Stimulated activated CD8-positive, alpha-beta memory T cell treated with anti-CD3 and anti-CD28 coated beads, Interleukin-4, amount 100 ng/mL, for 4 hours (primary cell): ENCODE results near the gene SLC6A4.
"Not testable (repeated sequence)": the region's sequence is repeated elsewhere in the genome, so short reads cannot be mapped to it uniquely, and the experiment has no call there.

ENCODE experiments used
- DNase-seq, 2 donors: peaks; one replicate each; pipeline ENCODE4 v3.0.0-alpha.2; 2020; ENCODE audit warnings: low read depth in 2 of 2, low spot score in 1 of 2

SLC6A4 gene

DNA sequence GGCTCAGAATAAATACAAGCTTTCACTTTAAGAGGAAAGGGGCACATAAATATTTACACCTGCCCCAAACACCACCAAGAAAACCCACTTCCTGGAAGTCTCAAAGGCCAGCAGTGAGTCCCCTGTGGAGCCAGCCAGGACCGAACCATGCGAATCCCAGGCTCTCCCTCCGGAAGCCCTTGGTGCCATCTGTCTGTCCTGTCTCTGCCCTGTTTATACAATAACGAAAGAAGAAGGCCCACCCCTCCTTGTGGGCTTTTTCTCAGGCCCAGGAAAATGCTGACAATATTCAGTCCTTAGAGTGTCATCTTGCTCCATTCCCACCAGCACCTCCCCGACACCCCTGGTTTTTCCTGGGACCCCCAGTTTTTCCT is 3.6 kb upstream of the SLC6A4 start:
- no peak for DNase-seq

DNA sequence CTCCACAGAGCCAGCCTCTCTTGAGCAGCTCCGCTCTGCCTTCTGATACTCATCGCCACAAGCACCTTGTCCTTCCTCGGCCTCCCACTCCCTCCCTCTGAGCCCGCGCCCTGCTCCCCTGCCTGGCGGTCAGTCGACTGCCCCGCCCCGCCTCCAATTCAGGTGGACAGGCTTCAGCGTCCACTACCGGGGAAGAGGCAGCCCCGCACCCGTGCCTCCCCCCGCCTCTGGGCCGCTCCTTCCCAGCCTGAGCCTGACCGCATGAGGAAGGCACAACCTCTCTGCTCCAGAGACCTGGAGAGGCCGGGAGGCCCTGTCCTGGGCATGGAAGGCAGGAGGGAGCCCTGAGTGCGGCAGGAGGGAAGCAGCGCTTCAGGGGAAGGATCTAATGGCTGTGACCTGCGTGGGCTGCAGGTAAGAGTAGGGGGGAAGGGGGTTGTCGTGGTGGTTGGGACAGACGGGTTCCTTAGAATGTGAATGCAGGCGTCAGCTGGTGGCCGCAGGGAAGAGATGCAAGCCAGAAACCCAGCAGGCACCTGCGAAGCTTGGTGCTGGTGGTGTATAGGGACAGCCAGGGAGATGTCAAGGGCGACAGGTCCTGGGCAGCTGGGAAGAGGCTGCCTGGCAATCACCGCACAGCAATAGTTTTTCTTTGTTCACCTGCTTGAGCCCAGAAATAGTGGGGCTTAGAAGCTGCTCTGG is 3.0 kb upstream of the SLC6A4 start:
- DNase-seq = no peak

DNA sequence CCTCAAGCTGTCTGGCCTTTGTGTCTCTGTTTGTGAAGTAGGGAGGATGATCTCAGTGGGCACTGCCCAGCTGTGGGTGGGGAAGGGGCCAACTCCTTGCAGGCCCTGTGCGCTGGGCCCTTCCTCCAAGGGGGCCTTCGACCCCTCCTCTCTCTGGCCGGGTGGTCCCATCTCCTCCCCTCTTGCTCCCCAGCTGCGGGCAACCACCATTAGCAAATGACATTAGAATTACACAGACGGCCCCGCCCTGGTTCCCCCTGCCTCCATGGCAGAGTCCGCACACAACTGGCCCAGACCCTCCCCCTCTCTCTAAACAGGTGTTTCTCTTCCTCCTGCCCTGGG is 2.5 kb upstream of the SLC6A4 start:
- no peak for DNase-seq

DNA sequence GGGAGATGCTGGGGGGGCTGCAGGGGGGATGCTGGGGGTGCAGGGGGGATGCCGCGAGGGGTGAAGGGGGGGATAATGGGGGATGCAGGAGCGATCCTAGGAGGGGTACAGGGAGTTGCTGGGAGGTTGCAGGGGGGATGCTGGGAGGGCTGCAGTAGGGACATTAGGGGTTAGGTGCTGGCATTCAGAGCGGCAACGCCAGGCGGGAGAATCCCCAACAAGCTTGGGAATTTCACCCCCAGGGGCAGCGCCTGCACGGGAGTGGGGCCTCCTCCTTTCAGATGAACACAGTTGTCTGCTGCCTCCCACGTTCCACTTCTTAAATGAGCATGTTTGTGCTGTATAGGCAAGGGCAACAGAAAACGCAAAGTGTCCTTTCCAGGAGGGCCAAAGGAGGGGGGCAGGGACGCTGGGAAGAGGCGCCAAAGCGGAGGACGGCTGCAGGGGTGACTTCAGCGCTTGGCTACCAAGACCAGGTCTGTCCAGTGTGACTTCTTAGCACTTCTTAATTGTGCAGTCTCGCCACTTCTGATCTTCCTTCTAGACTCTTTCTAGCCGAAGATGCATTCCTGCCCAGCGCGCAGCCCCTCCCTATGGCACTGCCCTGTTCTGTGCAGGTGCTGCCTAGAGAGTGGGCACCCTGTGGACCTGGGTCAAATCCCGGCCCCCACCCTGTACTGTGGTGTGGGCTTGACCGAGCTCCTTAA is 2.0 kb upstream of the SLC6A4 start:
- no peak for DNase-seq

DNA sequence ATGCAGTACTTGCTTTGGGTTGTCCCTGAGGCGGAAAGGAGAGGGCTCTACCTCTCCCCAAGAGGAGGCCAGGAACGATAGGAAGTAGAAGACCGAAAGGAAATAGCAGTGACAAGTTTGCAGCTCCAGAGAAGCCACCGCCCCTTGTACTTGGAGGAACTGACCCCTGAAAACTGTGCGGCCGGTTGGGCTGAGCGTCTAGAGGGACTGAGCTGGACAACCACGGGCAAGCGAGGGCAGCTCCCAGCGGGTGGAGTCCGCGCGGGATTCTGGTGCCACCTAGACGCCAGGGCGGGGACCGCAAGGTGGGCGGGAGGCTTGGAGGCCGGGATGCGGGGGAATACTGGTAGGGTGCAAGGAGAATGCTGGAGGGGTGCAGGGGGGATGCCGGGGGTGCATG is 1.3 kb upstream of the SLC6A4 start:
- DNase-seq = no peak

DNA sequence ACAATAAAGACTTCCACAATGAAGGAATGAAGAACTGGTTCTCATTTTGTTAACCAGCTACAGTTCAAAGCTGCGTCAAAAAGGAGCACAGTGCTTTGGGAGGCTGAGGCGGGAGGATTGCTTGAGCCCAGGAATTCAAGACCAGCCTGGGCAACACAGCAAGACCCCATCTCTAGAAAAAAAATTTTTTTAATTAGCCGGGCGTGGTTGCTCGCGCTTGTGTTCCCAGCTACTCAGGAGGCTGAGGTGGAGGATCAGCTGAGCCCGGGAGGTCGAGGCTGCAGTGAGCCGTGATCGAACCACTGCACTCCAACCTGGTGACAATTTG is 764 bp upstream of the SLC6A4 start:
- no peak for DNase-seq

DNA sequence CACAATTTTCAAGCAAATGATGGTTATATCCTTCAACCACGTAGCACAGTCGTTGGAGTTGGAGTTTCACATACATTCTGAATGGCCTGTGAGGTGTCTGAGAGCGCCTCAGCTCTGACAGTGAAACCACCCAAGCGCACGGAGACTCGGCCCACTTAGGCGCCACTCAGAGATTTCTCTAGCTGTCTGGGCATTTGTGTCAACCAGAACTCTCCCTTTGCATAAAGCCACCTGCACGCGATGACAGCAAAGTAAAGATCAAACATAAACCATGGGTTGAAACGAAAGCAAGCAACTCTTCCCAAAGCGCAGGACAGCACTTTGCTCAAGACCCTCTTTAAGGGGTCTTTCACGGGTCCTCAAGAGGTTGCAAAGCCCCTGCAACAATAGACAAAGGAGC is 533 bp downstream of the SLC6A4 start:
- no peak for DNase-seq

DNA sequence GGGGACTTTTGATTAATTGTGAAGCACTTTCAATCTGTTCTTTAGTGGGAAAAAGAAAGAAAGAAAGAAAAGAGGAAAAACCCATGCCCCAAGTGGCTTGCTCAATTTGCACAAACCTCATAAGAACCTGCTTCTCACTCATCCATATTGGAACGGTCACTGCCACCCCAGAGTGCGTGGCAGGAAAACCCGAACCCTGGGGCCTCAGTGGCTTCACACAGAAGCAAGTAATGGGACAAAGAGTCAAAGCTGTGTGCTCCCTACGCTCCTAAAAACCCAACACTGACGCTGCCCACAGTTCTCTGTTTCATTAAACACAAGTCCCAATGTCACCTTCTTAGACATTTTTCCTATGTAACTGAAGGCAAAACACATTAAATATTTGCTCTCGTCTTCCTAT is 1.2 kb downstream of the SLC6A4 start:
- DNase-seq = no peak

DNA sequence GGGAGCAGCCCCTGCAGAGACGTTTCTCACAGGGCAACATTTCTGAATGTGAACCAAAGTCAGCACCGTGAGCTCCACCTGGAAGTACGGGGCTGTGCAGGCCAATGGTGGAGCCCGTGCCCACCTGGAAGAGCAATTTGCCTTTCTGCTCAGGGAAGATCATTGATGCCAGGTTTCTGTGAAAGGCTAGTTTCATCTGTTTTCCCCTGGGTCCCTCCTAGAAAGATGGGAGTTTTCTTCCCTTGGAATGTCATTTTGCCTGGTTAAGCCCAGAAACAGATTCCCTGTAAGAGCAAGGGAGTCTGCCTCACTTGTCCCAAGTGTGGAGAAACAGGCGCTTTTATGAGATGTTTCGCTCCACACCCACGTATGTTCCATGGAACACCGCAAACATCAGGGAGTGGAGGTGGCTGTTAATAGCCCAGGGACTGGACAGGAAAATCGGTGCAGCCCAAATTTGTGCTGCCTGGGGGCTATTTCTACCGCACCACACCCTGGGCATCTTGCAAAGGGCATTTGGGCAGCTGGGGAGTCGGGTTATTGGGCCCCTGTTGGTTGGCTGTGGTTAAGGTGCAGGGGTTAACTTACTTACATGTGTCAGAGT is 2.6 kb downstream of the SLC6A4 start:
- DNase-seq = no peak

DNA sequence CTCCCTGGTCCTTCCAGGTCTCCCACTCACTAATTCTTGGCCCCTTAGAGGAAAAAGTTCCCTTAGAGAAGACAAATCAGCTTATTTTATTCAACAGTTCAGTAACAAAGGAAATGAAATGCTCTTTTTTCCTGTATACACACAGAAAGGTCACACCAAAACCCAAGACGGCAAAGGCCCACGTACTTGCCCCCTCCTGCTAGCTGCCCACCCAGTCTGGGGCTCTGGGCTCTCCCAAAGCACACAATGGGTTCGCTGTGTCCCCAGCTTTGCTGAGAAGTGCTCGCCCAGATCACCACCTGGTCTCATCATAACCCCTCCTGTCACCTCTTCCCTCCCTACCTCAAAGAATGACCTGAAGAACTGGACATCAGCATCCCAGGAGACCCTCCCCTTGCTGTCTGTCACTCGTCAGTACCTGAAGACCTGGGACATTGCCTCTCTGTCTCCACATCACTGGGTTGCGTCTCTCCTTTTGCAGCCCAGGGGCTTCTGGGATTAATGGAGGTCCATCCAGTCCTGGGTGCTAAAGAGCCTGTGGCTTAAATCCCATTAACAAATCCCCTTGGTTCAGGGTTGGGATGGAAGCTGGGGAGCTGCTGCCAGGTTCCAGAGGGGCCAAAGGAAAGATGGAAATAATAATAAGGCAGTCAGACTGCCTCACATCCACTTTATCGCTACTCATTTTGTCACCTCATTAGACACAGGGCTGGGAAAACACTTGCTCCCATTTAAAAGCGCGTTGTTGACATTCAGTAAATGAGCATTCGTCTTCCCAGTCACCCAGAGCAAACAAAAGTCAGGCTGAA is 3.3 kb downstream of the SLC6A4 start:
- DNase-seq = no peak

DNA sequence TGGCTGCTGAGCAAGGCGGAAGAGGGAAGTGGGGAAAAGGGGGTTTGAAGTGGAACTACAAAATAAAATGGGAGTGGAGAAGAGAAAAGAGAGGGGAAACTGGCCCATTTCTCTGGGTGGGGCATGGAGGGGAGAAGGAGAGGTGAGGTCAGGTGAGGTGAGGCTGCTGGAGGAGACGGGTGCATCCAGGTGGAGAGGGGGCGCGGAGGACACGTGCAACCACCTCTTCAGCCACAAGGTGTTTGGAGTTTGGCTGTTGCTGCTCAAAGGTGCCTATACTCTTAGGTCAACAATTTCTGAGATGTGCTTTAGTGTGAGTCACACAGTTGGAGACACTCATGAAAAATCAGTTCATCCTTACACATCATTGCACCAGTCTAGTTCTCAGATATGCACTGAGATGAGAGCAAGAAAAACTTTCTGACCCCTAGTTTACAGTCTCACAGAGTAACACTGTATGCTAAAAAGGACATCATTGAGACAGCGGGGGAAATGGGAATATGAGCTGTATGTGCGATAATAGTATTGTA is 4.8 kb downstream of the SLC6A4 start:
- DNase-seq = no peak

DNA sequence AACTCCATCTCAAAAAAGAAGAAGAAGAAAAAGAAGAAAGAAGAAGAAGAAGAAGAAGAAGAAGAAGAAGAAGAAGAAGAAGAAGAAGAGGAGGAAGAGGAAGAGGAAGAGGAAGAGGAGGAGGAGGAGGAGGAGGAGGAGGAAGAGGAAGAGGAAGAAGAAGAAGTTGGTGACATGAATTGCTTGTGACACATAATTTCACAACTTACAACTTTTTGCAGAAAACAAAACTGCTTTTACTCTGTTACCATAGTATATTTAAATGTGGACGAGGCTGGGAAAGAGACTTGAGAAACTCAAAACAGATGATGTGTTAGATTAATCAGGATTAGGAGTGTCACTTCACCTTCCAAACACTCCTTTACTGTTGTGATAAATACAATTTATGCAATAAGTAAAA is 5.5 kb downstream of the SLC6A4 start:
- DNase-seq = not testable (repeated sequence)

DNA sequence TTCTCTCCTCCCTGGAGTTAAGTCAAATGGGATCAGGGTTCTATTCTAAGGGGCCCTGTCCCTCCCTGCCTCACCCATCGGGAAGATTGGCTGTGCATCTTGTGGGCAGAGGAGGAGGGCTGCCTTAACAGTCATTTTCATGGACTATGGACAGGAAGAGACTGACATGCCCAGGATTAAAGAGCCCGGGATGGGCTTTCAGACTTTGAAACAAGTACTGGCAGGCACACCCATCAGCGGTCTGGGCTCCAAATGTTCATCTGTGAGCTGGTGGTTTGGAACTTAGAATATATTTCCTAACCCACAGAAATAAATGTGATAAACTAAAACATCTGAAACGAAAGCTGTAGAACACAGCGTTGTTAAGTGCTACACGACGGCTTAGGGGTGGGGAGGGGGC is 6.5 kb downstream of the SLC6A4 start:
- no peak for DNase-seq

DNA sequence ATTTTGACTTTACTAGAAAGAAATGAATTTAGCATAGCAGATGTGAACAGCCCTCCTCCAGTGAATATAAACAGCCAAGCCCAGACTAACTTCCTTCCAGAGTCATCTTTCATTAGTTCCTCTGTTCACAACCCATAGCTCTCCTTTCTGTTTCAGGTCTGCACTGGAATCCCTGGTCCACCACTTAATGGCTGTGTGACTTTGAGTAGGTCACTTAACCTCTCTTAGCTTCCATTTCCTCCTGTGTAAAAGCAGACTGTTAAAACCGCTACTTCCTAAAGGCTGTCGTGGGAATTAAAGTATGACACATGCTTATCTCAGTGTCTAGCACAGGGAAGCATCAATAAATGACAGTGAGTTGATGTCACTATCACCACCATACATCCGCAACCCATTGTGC is 7.5 kb downstream of the SLC6A4 start:
- no peak for DNase-seq

DNA sequence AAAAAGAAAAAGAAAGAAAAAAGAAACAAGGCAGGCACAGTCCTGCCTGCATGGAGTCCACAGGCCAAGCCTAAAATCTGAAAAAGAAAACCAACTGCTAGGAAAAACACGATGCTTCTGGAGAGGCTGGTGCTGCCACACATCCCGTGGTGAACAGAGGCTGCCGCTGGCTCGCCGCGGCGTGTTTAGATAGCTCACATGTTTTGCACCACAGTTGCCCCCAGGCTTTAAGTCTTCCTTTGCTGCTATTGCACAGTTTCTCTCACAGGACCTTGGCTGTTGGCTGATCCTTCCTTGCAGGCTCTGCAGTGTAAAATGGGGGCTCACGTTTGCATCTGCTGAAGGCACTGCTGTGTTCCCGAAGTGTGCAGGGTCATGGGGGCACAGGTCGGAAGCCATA is 8.6 kb downstream of the SLC6A4 start:
- no peak for DNase-seq

DNA sequence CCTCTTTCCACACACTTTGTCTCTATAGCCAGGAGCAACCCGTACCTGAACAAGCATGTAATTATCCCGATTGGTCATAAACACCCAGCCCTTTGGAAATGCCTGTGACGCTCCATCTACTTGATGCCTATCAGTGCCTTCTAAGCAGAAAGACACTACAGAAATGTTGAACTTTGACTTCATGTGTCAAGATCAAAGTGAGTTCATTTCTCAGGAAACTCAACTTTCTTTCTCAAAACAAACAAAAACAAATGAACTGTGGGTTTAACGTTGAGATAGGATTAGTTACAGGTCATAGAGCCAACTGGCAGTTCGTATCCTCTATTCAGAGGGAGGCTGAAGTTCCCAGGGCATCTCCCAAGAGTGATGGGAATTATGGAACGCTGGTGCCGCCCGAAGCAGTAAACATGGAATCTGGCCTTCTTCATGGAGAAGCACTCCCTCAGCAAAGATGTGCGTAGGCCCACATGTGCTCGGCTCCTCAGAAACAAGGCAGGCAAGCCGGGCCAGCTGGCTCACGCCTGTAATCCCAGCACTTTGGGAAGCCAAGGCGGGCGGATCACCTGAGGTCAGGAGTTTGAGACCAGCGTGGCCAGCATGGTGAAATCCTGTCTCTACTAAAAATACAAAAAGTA is 9.5 kb downstream of the SLC6A4 start:
- DNase-seq = no peak

DNA sequence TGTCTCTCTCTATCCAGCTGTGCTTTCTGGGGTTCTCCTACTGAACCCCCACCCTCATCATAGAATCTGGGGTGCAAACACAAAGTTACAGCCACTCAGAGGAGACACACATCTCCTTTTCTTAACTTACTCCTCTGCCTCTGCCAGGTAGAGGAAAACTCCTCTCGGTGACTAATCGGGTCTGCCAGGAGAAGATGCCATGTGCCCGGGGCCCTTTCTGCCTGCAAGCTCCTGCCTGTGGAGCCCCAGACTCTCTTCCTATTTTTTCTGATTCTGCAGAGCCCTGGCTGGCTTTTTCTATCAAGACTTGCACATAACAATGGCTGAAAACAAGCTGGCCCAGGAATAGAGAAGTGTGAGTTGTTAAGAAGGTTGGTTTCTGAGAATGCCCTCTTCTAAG is 10.4 kb downstream of the SLC6A4 start:
- no peak for DNase-seq

DNA sequence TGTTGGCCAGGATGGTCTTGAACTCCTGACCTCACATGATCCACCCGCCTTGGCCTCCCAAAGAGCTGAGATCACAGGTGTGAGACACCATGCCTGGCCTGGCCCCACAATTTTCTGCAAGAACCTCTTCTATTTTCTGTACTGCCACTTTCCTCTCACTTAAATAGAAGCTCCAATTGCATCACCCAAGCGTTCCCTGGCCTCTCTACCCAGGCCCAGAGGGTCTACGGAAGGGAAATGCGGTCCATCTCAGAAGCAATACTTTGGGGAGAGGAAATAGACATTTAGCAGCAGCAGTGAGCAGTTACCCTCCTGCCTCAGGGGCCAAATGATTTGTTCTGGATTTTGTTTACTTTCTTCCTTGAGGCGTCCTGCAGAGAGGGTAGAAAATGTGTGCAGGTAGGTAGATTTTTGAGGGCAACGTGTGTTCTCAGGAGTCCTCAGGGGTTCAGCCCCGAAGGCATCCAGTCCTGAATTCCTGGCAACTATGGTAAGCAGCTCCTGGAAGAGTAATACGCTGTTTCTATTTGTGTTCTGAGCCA is 11.0 kb downstream of the SLC6A4 start:
- no peak for DNase-seq

DNA sequence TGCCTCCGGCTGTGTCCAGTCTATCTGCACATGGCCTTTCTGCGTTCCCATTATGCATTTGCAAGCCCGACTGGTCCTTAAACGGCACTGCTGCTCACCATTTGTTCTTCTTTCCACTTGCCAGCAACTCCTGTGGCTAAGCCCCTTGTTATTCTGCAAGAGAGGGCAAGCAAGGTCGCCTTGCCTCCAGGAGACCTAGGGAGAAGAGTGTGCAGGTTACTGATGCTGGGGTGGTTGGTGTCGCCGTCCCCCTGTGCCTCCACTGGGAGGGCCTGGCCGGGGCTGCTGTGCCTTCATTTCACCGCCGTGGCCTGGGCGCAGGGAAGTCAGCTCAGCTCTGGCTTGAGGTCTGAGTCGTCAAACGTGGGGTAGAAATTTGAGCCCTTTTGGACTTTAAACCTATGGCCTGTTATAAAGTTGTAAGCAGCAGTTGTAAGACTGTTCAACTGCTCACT is 12.7 kb downstream of the SLC6A4 start:
- DNase-seq = no peak

DNA sequence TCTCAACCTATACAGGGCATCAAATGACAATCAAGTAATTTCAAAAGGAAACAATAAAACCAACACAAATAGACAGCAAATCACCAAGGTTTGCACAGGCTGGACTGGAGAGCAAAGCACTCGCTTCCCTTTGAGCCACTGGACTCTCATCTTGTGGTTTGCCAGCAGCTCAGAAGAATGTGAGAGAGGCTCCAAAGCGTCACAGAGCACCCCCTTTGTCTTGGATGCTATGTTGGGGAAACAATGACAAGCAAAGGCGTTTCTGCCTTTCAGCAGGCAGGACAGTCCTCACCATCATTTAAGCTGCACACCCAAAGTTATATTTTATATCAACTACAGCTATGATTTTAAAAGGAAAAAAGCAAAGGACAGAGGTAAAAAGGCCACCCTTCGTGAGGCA is 13.2 kb downstream of the SLC6A4 start:
- DNase-seq = no peak

DNA sequence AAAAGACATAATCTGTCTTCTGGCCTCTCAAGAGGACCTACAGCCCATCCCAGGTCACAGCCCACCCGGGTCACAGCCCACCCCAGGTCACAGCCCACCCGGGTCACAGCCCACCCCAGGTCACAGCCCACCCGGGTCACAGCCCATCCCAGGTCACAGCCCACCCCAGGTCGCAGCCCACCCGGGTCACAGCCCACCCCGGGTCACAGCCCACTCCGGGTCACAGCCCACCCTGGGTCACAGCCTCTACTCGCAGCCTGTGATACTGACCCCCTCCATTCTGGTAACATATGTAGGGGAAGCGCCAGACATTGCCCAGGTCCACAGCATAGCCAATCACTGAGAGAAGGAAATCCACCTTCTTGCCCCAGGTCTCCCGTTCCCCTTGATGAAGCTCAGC is 14.2 kb downstream of the SLC6A4 start:
- no peak for DNase-seq
